ENCODE measurements around the gene GFOD2. TPM values are rescaled to one million over a fixed set of nuclear protein-coding genes. Genes with fewer than 3 reads are reported as not detected.
A peak's percentile ranks its signal among the peaks of the same experiment; 100 is the strongest.

GFOD2 gene
- total and polyA plus RNA-seq, 10 donors = 10.4 to 45.6 (median 39.8) TPM

DNA sequence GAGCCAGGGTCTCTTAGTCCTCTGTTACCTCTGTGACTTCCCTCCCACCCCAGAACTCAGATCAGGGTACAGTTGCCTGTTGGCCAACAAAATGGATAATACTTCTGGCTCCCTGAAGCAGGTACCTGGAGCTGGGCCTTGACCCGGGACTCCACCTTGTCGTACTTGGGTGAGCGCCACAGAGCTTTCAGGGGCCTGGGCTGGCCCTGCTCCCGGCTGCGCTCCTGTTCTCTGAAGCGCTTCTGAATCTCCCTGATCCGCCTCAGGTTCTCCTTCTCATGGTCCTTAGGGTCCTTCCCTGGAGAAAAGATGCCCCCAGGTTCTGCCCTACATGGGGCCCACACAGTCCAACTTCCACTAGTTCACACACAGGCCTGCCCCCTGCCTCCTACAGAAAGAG is 54.2 kb downstream of the GFOD2 start:
- intact Hi-C loops (cut with DNase I; ENCODE audit: low total_unique reads) = no loop called here
- Histone ChIP-seq H3K4me3 (no peak overlapping the region), H3K27me3 (replicated peaks in 1 of 7) (no peaks in the 10 kb centered on the region), H3K4me1 (peaks cover 30 to 77% (median 54%) of the 10 kb centered on the region in 6 donors), H3K27ac (no peak overlapping the region), H3K36me3 (peaks cover 0 to 30% (median 0%) of the 10 kb centered on the region in 6 donors), H3K9me3 (no peaks in the 10 kb centered on the region)
- TF ChIP-seq POLR2AphosphoS5 (IDR thresholded peaks at IDR 0.05) (no peak), POLR2A (IDR thresholded peaks at IDR 0.05) (no peak), CTCF (IDR thresholded peaks at IDR 0.05 in 8 of 11, conservative IDR thresholded peaks at IDR 0.05 in 3 of 11) (no peak)
- WGBS, 5 donors = 94 to 100% (median 95%) methylated on average over 7 of the region's 7 CpGs
- DNase-seq = no peak

DNA sequence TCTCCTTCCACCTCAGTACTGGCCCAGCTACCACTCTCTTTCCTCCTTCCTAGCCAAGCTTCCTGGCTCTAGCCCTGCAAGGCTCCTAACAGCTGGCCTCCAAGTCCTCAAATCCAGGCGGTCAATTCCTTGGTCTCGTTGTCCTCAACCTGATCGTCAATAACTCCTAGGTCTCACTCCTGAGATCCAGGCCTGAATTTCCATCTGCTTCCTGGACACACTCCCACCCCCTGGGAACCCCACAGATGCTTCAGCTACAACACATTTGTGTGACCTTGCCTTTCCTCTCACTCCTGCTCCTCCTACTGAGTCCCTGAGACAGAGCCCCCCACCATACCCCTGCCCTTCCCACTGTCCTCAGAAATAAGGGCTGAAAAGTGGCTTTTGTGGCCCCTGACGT is 54.9 kb downstream of the GFOD2 start:
- Histone ChIP-seq H3K4me1 (peaks cover 33 to 77% (median 54%) of the 10 kb centered on the region in 6 donors), H3K36me3 (peaks cover 0 to 30% (median 0%) of the 10 kb centered on the region in 6 donors), H3K27ac (no peak overlapping the region), H3K27me3 (replicated peaks in 1 of 7) (no peaks in the 10 kb centered on the region), H3K4me3 (no peak overlapping the region), H3K9me3 (no peaks in the 10 kb centered on the region)
- DNase-seq = no peak
- TF ChIP-seq POLR2AphosphoS5 (IDR thresholded peaks at IDR 0.05) = no peak
- no peak for TF ChIP-seq POLR2A (IDR thresholded peaks at IDR 0.05)
- no peak for TF ChIP-seq CTCF (IDR thresholded peaks at IDR 0.05 in 8 of 11, conservative IDR thresholded peaks at IDR 0.05 in 3 of 11)
- 87 to 94% (median 88%) methylated on average over 4 of the region's 4 CpGs for WGBS, 5 donors
- intact Hi-C loops (cut with DNase I; ENCODE audit: low total_unique reads) = no loop called here

- H3K27me3 ChIP-seq (replicated peaks in 1 of 7) = no peaks in the 10 kb centered on the region
- no peak for DNase-seq
- intact Hi-C loops (cut with DNase I; ENCODE audit: low total_unique reads) = no loop called here
- peaks cover 37 to 77% (median 54%) of the 10 kb centered on the region in 6 donors for H3K4me1 ChIP-seq
- no peak overlapping the region for H3K4me3 ChIP-seq
- 82 to 91% (median 84%) methylated on average over 5 to 6 of the region's 6 CpGs for WGBS, 5 donors
- H3K27ac ChIP-seq = peak overlapping the region in 1 of 8 donors; percentile 11
- TF ChIP-seq POLR2AphosphoS5 (IDR thresholded peaks at IDR 0.05) (no peak), CTCF (IDR thresholded peaks at IDR 0.05 in 8 of 11, conservative IDR thresholded peaks at IDR 0.05 in 3 of 11) (no peak), POLR2A (IDR thresholded peaks at IDR 0.05) (no peak)
- no peaks in the 10 kb centered on the region for H3K9me3 ChIP-seq
- H3K36me3 ChIP-seq = peaks cover 0 to 32% (median 0%) of the 10 kb centered on the region in 6 donors
Observed at GRCh38 chr16:67663877-67664222, 55.3 kb downstream of the GFOD2 start.

- 85 to 89% (median 86%) methylated on average over 6 to 25 of the region's 25 CpGs for whole genome bisulfite sequencing, 5 donors
- no peak for DNase-seq
- Histone ChIP-seq H3K27me3 (replicated peaks in 1 of 7) (no peaks in the 10 kb centered on the region), H3K4me1 (peaks cover 35 to 77% (median 54%) of the 10 kb centered on the region in 6 donors), H3K27ac (peak overlapping the region in 1 of 8 donors; percentile 11), H3K9me3 (no peaks in the 10 kb centered on the region), H3K4me3 (no peak overlapping the region), H3K36me3 (peaks cover 0 to 38% (median 1%) of the 10 kb centered on the region in 6 donors)
- TF ChIP-seq CTCF (IDR thresholded peaks at IDR 0.05 in 8 of 11, conservative IDR thresholded peaks at IDR 0.05 in 3 of 11) (peak in 1 of 11 experiments; percentile 26), POLR2AphosphoS5 (IDR thresholded peaks at IDR 0.05) (no peak)
- intact Hi-C loops (cut with DNase I; ENCODE audit: low total_unique reads) = no loop called here
Observed at GRCh38 chr16:67663151-67663876, 55.8 kb downstream of the GFOD2 start.
